GM19452 (cell line): Measurements from ENCODE around the gene STOM.

ENCODE experiments used
- ATAC-seq: cut with Tn5 transposase; IDR thresholded peaks from one replicate; pipeline ENCODE4 v1.9.1; 2021; ENCODE audit not compliant: unreplicated experiment

The STOM gene

DNA sequence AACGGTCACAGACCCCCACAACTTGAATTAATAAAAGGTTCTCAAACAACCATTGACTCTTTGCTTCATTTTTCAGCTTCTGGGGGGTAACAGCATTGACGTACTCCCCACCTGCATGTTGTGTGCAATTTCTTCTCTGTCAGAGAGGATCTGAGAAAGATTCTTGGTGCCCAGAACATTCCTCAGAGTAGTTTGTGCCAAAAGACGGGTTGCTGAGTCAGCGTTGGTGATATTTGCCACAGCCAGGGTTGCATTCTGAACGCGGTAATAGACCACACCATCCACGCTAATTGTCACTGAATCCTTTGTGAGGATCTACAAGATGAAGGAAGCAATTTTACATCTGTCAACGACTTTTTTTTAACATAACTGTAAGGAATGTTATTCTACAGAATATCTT lies 21.0 kb downstream of the STOM start:
- no peak for ATAC-seq

DNA sequence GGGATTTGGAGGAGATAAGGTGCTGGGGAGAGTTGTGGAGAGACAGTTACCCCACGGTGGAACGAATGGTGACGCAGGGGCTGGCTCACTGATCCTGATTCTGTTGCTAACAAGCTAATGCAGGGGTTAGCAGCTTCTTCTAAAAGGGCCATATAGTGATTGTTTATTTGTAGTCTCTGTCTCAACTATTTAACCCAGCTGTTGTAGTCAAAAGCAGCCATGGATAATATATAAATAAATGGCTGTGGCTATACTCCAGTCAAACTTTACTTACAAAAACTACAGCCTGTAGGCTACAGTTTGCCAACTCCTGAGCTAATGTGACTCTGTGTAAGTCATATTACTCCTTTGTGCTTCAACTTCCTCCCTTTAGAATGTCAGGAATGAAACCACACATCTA lies 21.8 kb downstream of the STOM start:
- no peak for ATAC-seq

DNA sequence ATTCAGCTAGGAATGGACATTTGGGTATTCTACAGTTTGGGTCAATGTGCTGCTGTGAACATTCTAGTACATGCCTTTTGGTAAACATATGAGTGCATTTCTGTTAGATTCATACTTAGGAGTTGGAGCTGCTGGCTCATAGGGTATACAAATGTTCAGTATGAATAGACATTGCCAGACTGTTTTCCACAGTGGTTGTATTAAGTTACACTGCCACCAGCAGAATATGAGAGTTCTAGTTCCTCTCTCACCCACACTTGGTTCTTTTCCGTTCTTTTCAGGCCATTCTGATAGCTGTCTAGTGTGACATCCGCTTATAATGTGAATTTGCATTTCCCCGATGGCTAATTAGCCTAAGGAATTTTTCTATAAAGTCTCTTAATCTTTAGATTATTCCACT lies 25.0 kb downstream of the STOM start:
- no peak for ATAC-seq

DNA sequence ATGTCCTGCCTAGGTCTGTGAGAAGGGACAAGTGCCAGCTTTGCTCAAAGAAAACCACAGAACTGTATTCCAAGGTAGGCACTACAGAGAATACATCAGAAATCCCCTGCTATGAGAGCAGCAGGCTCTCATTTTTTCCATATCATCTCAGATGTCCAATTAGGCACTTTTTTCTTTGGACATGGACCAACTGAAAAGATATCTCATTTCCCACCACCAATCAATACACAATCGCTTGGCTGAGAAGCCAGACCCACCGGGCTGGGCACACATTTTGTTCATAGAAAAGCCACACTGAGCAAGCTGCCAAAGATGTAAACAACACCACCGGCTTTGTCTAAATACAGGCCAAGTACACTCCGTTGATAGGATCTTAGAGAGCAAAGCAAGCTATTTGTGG lies 25.9 kb downstream of the STOM start:
- ATAC-seq = no peak

- peak; percentile 73 for ATAC-seq
These were observed 29.2 kb downstream of the STOM start for GRCh38 chr9:121340676-121341392.

DNA sequence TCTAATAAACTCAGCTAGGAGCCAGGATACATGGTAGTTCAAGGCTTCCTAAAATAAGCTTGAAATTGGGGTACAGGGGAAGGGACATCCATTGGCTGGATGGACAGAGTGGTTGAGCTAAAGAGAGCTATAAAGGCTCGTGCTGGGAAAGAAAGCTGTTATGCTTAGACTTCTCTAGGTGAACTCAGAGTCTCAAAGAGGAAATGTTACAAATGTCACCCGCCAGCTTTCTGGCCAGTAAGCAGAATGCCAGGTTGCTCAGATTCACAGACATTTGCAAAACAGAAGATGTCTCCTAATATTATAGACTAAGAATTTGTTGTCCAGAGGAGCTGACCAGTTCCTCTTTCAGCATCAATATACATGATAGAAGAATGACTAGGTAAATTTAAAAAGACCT lies 30.6 kb downstream of the STOM start:
- no peak for ATAC-seq

- no peak for ATAC-seq
These were observed 33.4 kb downstream of the STOM start for GRCh38 chr9:121336665-121337064.

DNA sequence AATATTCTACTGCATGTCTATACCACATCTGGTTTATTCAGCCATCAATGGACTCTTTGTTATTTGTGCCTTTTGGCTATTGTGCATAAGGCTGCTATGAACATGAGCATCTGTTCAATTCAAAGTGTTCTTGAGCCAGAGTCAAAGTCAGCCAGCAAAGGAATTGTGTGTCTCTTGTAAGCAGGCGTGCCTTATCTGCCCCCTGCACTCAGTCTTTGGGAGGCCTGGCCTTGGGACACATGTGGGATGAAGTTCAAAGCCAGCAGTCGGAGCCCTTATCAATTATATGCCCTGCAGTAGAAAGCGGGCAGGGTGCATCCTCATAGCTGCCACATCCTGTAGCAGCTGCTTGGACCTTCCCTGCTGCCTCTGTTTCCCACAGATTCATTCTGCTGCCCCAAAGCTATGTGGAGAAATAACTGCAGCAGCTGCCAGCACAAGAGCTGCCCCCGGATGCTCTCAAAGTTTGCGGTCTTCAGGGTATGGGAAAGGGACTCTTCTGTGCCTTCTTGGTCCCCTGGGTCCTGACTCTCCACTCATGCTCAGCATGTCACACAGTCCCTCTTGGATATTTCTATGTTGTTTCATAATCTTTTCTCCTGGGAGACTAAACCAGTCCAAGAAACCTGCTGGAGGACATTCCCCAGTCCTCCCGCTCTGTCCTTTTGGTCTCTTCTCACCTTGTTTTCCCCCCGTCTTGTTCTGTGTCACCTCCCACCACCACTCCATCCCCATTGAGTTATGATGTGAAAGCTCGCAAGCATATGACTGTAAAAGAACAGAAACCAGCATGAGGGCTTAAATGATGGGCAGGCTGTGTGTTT lies 35.9 kb downstream of the STOM start:
- no peak for ATAC-seq

DNA sequence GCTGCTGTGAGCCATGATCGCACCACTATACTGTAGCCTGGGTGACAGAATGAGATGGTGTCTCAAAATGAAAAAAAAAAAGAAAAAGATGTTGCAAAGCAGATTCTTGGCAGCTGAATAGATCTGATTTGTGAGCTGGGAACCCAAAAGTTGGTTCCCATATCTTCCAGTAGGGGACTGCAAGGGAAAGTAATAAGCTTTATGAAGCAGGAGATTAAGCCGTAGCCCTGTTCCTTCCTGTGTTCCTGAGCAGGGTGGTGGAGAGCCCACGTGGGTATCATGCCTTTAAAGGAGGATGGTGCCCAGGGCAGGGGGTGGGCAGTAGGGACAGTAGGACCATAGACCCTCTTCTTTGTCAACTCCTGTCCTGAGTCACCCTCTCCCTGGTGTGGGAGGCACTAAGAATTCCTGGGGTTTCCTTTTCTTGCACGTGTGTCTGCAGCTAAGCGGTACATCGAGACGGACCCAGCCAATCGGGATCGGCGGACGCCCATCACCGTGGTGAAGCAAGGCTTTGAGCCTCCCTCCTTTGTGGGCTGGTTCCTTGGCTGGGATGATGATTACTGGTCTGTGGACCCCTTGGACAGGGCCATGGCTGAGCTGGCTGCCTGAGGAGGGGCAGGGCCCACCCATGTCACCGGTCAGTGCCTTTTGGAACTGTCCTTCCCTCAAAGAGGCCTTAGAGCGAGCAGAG lies 37.9 kb downstream of the STOM start:
- no peak for ATAC-seq

DNA sequence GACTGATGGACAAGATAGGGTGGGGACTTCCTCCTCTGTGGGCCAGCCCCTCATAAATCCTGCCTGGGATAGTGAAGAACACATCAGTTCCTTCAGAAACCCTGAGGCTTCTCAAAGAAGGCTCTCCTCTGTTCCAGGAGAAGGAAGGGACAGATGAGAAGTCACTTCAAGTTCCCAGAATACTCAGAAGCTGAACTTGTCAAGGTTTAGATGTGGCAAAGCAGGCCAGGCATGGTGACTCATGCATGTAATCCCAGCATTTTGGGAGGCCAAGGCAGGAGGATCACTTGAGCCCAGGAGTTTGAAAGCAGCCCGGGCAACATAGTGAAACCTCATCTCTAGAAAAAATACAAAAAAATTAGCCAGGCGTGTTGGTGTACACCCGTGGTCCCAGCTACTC lies 38.5 kb downstream of the STOM start:
- ATAC-seq = no peak

DNA sequence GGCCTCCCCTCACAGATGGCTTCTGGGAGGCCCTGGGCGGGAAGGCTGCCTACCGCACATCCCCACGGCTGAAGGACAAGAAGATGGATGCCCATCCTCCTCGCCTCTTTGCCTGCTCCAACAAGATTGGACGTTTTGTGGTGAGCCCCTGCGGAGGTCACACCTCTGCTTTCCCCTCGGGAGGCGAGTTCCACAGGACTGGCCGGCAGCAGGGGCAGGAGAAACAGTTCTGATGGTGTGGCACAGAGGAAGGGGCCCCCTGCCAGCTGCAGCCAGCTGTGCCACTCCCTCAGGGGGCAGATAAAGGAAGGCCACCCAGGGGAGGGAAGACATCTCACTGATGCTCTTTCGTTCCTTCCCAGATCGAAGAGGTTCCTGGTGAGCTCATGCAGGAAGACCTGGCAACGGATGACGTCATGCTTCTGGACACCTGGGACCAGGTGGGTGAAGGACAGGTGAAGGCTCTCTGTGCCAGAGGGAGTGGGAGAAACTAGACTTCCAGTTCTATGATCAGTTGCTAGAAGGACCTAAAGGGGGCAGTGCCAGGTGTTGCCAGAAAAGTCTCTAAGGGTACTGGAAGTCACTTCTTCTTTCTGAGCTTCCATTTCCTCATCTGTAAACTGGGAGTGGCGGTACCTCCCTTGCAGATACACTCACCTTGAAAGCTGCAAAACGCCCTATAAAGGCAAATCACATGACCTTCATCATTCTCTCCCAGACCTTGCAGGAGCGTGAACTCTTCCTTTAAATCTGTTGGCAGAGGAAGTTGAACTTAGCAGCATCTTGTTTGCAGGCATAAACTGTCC lies 41.0 kb downstream of the STOM start:
- no peak for ATAC-seq

- ATAC-seq = no peak
These were observed 41.6 kb downstream of the STOM start for GRCh38 chr9:121328476-121328875.

- no peak for ATAC-seq
These were observed 43.0 kb downstream of the STOM start for GRCh38 chr9:121326901-121327613.

DNA sequence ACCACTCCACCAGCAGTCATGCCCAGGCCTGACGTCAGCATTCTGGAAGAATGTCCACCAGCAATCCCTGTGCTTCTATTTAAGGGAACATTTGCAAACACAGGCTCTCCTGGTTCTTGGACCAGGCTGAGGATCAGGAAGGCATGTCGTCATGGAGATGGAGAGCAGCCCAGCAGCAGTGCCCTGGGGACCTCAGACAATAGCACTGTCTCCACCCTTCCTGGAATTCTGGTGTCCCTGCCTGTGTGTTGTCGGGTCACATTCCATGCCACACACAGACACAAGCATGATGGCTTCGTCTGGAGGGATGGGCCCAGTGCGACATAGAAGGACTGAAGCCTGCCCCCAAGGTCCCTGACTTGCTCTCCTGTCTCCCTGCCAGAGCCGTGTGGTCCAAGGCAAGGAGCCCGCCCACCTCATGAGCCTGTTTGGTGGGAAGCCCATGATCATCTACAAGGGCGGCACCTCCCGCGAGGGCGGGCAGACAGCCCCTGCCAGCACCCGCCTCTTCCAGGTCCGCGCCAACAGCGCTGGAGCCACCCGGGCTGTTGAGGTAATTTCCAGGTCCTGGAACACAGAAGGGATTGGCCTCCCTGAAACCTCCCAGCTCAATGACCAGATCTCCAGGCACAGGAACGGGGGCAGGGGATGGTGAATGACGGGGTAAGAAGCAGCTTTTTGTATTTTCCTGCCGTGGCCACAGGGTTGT lies 43.8 kb downstream of the STOM start:
- ATAC-seq = no peak

DNA sequence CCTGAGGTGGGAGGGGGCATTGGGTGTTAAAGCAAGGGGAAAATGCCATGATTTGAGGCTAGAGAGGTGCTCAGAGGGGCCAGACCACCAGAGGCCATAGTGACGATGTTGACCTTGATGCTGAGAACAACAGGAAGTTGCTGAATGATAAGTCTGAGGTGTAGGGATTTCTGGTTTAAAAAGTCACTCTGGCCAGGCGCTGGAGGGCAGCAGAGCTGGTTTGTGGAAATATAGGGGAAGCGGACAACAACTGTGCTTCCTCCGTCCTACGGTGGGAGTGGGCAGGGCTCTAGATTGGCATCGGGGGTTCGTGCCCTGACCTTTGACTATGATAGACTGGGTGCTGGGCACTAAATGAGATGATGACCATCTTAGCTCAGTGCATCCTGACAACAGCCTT lies 44.7 kb downstream of the STOM start:
- no peak for ATAC-seq

DNA sequence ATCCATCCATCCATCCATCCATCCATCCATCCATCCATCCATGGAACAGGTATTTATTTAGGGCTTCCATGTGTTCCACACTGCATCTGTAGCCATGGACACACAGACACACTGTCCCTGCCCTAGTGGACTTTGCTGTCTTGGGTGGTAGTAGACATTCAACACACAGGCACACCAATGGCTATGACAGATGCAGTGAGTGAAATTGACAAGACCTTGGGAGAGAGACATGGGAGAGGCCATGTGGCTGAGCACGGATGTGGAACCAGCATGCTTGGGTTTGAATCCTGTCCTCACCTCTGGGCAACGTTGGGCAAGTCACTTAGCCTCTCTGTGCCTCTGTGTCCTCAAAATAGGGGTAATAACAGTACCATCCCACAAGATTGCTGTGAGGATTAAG lies 45.3 kb downstream of the STOM start:
- ATAC-seq = no peak

GRCh38 chr9:121324316-121324715 lies 45.7 kb downstream of the STOM start:
- ATAC-seq = no peak

DNA sequence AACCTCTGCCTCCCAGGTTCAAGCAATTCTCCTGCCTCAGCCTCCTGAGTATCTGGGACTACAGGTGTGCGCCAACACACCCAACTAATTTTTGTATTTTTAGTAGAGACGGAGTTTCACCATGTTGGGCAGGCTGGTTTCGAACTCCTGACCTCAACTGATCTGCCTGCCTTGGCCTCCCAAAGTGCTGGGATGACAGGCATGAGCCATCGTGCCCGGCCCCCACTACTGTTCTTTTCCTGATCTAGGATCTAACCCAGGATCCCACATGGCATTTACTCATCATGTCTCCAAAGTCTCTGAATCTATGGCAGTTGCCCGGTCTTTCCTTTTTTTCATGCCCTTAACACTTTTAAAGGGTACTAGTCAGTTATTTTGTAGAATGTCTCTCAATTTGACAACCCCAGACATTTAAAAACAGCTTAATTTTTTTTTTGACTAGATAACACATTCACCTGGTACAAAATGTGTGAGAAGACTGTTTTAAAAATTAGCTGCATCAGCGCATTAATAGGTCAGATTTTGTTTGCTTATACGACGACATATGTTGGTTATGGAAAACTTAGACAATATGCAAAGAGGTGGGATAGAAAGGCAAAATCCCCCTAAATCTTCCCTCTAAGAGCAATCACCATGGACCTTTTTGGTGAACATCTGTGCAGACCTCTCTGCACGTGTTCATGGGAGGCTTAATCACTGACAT lies 46.5 kb downstream of the STOM start:
- no peak for ATAC-seq

DNA sequence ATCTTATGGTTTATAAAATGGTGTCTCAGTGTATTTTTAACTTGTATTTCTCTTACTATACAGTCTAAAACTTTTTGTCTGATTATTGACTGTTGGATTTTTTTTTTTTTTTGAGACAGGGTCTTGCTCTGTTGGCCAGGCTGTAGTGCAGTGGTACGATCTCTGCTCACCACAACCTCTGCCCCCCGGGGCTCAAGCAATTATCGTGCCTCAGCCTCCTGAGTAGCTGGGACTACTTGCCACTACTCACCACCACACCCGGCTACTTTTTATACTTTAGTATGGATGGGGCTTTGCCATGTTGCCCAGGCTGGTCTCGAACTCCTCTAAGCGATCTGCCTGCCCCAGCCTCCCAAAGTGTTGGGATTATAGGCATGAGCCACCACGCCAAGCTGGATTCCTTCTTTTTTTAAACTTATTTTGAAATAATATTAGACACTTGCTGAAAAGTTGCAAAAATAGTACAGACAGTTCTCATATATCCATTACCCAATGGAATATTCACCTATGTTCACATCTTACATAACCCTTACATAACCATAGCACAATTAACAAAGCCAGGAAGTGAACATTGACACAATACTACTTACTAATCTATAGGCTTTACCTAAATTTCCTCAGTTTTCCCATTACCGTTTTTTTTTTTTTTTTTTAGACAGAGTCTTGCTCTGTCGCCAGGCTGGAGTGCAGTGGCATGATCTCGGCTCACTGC lies 47.2 kb downstream of the STOM start:
- no peak for ATAC-seq
